ENCODE measurements around the gene TNFRSF8. TPM values are rescaled to one million over a fixed set of nuclear protein-coding genes. Genes with fewer than 3 reads are reported as not detected.

Gene TNFRSF8
- total RNA-seq, 5 donors from 2014 or later (not counting 1 experiment from before 2014, with no cell fraction given) = 0.20 to 0.53 (median 0.33) TPM; not detected in 1

- Histone ChIP-seq H3K36me3 (ENCODE audit: control insufficient read depth in 2 of 2, extremely low read depth in 1 of 2, insufficient read depth in 1 of 2, low read length in 1 of 2) (no peaks in the 10 kb centered on the region), H3K4me3 (ENCODE audit: control insufficient read depth in 1 of 2, extremely low read depth in 1 of 2, low read length in 1 of 2) (no peak overlapping the region), H3K27ac (ENCODE audit: low read length) (peak overlapping the region; percentile 54), H3K27me3 (replicated peaks in 1 of 2; ENCODE audit: control insufficient read depth in 2 of 2, extremely low read depth in 1 of 2, insufficient read depth in 2 of 2, low read length in 1 of 2) (no peaks in the 10 kb centered on the region), H3K4me1 (ENCODE audit: control insufficient read depth in 1 of 2, extremely low read depth in 1 of 2, insufficient read depth in 2 of 2, low read length in 2 of 2) (peaks cover 15 to 61% of the 10 kb centered on the region in 2 experiments), H3K9me3 (no peaks in the 10 kb centered on the region)
- ChIA-PET CTCF (no interaction called here), POLR2A (no interaction called here)
- H3K9me3 Mint-ChIP-seq = no peaks in the 10 kb centered on the region
- no peaks in the 10 kb centered on the region for H3K36me3 Mint-ChIP-seq
- ATAC-seq (replicated peaks in 1 of 4) (no peak), DNase-seq (no peak)
- peaks cover 40 to 46% (median 45%) of the 10 kb centered on the region in 3 donors for H3K4me1 Mint-ChIP-seq
- H3K27ac Mint-ChIP-seq = peak overlapping the region; percentile 84 to 96
- WGBS (ENCODE audit: insufficient coverage) = 66% methylated on average over 16 of the region's 21 CpGs
- peak overlapping the region in 1 of 3 donors; percentile 52 for H3K4me3 Mint-ChIP-seq
- no peaks in the 10 kb centered on the region for H3K27me3 Mint-ChIP-seq
These were observed 80.0 kb downstream of the TNFRSF8 start for GRCh38 chr1:12142891-12143630.

- Mint-ChIP-seq H3K36me3 (no peaks in the 10 kb centered on the region), H3K27me3 (no peaks in the 10 kb centered on the region), H3K4me3 (peak overlapping the region; percentile 15 to 52 (median 41)), H3K27ac (peak overlapping the region; percentile 84 to 96), H3K4me1 (peaks cover 46 to 52% (median 52%) of the 10 kb centered on the region in 3 donors), H3K9me3 (no peaks in the 10 kb centered on the region)
- DNase-seq (peak in 3 of 35 experiments; percentile 43 to 55 (median 45)), ATAC-seq (replicated peaks in 1 of 4) (peak; percentile 55 to 71 (median 69))
- ChIA-PET POLR2A (interaction anchor here in 1 of 2 donors (0.6 kb wide), 1 partner anchor 16 kb away, joined by 3 read pairs; no protein-coding TSS in a partner anchor), CTCF (no interaction called here)
- WGBS (ENCODE audit: insufficient coverage) = 35% methylated on average over 5 of the region's 17 CpGs
- H3K4me3 ChIP-seq (ENCODE audit: control insufficient read depth in 1 of 2, extremely low read depth in 1 of 2, low read length in 1 of 2) = no peak overlapping the region
- no peaks in the 10 kb centered on the region for H3K9me3 ChIP-seq
- H3K27ac ChIP-seq (ENCODE audit: low read length) = peak overlapping the region; percentile 54
- peaks cover 19 to 67% of the 10 kb centered on the region in 2 experiments for H3K4me1 ChIP-seq (ENCODE audit: control insufficient read depth in 1 of 2, extremely low read depth in 1 of 2, insufficient read depth in 2 of 2, low read length in 2 of 2)
- H3K36me3 ChIP-seq (ENCODE audit: control insufficient read depth in 2 of 2, extremely low read depth in 1 of 2, insufficient read depth in 1 of 2, low read length in 1 of 2) = no peaks in the 10 kb centered on the region
- no peaks in the 10 kb centered on the region for H3K27me3 ChIP-seq (replicated peaks in 1 of 2; ENCODE audit: control insufficient read depth in 2 of 2, extremely low read depth in 1 of 2, insufficient read depth in 2 of 2, low read length in 1 of 2)
These were observed 80.6 kb downstream of the TNFRSF8 start for GRCh38 chr1:12143631-12144155.

GRCh38 chr1:12144236-12144635 lies 81.1 kb downstream of the TNFRSF8 start:
- no peak for DNase-seq
- H3K9me3 Mint-ChIP-seq = no peaks in the 10 kb centered on the region
- Histone ChIP-seq H3K4me1 (ENCODE audit: control insufficient read depth in 1 of 2, extremely low read depth in 1 of 2, insufficient read depth in 2 of 2, low read length in 2 of 2) (peaks cover 25 to 73% of the 10 kb centered on the region in 2 experiments), H3K36me3 (ENCODE audit: control insufficient read depth in 2 of 2, extremely low read depth in 1 of 2, insufficient read depth in 1 of 2, low read length in 1 of 2) (no peaks in the 10 kb centered on the region), H3K27me3 (replicated peaks in 1 of 2; ENCODE audit: control insufficient read depth in 2 of 2, extremely low read depth in 1 of 2, insufficient read depth in 2 of 2, low read length in 1 of 2) (no peaks in the 10 kb centered on the region), H3K9me3 (no peaks in the 10 kb centered on the region), H3K4me3 (ENCODE audit: control insufficient read depth in 1 of 2, extremely low read depth in 1 of 2, low read length in 1 of 2) (no peak overlapping the region), H3K27ac (ENCODE audit: low read length) (peak overlapping the region; percentile 54)
- peaks cover 50 to 58% (median 57%) of the 10 kb centered on the region in 3 donors for H3K4me1 Mint-ChIP-seq
- no peak overlapping the region for H3K4me3 Mint-ChIP-seq
- CTCF ChIA-PET = no interaction called here
- no peak for ATAC-seq (replicated peaks in 1 of 4)
- peak overlapping the region; percentile 84 to 96 for H3K27ac Mint-ChIP-seq
- WGBS (ENCODE audit: insufficient coverage) = 100% methylated on average over 5 of the region's 8 CpGs
- POLR2A ChIA-PET = interaction anchor here in 1 of 2 donors (0.6 kb wide), 1 partner anchor 15 kb away, joined by 3 read pairs; no protein-coding TSS in a partner anchor
- H3K36me3 Mint-ChIP-seq = no peaks in the 10 kb centered on the region
- H3K27me3 Mint-ChIP-seq = no peaks in the 10 kb centered on the region

DNA sequence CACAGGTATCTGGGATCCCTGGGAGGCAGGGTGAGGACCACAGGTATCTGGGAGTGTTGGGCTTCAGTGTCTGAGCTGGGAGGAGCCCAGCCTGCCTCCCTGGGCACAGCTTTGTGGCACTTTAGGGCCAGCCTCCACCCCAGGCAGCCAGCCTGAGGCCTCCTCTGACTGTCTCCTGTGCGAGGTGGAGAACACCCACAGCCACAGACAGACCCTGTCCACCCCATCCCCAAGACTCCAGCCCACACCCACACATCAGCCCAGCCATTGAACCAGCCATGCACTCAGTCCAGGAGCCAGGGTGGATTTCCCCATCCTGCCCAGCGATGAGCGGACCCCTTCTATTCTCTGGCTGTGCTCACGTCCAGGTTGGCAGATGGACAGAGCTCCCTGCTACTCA lies 81.9 kb downstream of the TNFRSF8 start:
- H3K27me3 ChIP-seq (replicated peaks in 1 of 2; ENCODE audit: control insufficient read depth in 2 of 2, extremely low read depth in 1 of 2, insufficient read depth in 2 of 2, low read length in 1 of 2) = no peaks in the 10 kb centered on the region
- no peak overlapping the region for H3K27ac ChIP-seq (ENCODE audit: low read length)
- no peak overlapping the region for H3K4me3 ChIP-seq (ENCODE audit: control insufficient read depth in 1 of 2, extremely low read depth in 1 of 2, low read length in 1 of 2)
- H3K4me1 ChIP-seq (ENCODE audit: control insufficient read depth in 1 of 2, extremely low read depth in 1 of 2, insufficient read depth in 2 of 2, low read length in 2 of 2) = peaks cover 32 to 80% of the 10 kb centered on the region in 2 experiments
- no peaks in the 10 kb centered on the region for H3K36me3 Mint-ChIP-seq
- H3K4me1 Mint-ChIP-seq = peaks cover 53 to 64% (median 63%) of the 10 kb centered on the region in 3 donors
- no peaks in the 10 kb centered on the region for H3K27me3 Mint-ChIP-seq
- no peak for DNase-seq
- POLR2A ChIA-PET = interaction anchor here in 1 of 2 donors (0.7 kb wide), 1 partner anchor 19 kb away, joined by 3 read pairs; no protein-coding TSS in a partner anchor
- no peaks in the 10 kb centered on the region for H3K9me3 ChIP-seq
- peak overlapping the region; percentile 66 to 96 for H3K27ac Mint-ChIP-seq
- no peak overlapping the region for H3K4me3 Mint-ChIP-seq
- peaks cover 0 to 3% (median 0%) of the 10 kb centered on the region in 3 donors for H3K9me3 Mint-ChIP-seq
- no peaks in the 10 kb centered on the region for H3K36me3 ChIP-seq (ENCODE audit: control insufficient read depth in 2 of 2, extremely low read depth in 1 of 2, insufficient read depth in 1 of 2, low read length in 1 of 2)
- 91% methylated on average over 4 of the region's 4 CpGs for WGBS (ENCODE audit: insufficient coverage)
- CTCF ChIA-PET = no interaction called here
- no peak for ATAC-seq (replicated peaks in 1 of 4)

- Mint-ChIP-seq H3K27ac (peak overlapping the region; percentile 93 to 96), H3K9me3 (peaks cover 0 to 3% (median 0%) of the 10 kb centered on the region in 3 donors), H3K36me3 (no peaks in the 10 kb centered on the region), H3K27me3 (no peaks in the 10 kb centered on the region), H3K4me3 (peak overlapping the region in 1 of 3 donors; percentile 59), H3K4me1 (peaks cover 61 to 73% (median 71%) of the 10 kb centered on the region in 3 donors)
- Histone ChIP-seq H3K36me3 (ENCODE audit: control insufficient read depth in 2 of 2, extremely low read depth in 1 of 2, insufficient read depth in 1 of 2, low read length in 1 of 2) (no peaks in the 10 kb centered on the region), H3K4me1 (ENCODE audit: control insufficient read depth in 1 of 2, extremely low read depth in 1 of 2, insufficient read depth in 2 of 2, low read length in 2 of 2) (peaks cover 38 to 88% of the 10 kb centered on the region in 2 experiments), H3K27me3 (replicated peaks in 1 of 2; ENCODE audit: control insufficient read depth in 2 of 2, extremely low read depth in 1 of 2, insufficient read depth in 2 of 2, low read length in 1 of 2) (no peaks in the 10 kb centered on the region), H3K27ac (ENCODE audit: low read length) (no peak overlapping the region), H3K9me3 (no peaks in the 10 kb centered on the region), H3K4me3 (ENCODE audit: control insufficient read depth in 1 of 2, extremely low read depth in 1 of 2, low read length in 1 of 2) (no peak overlapping the region)
- 93% methylated on average over 7 of the region's 12 CpGs for WGBS (ENCODE audit: insufficient coverage)
- ChIA-PET CTCF (interaction anchor here (0.5 kb wide), 2 partner anchors 31 to 344 kb away, joined by 3 read pairs; no protein-coding TSS in a partner anchor), POLR2A (interaction anchor here in 1 of 2 donors (0.5 kb wide), 1 partner anchor 32 kb away, joined by 4 read pairs; no protein-coding TSS in a partner anchor)
- DNase-seq (no peak), ATAC-seq (replicated peaks in 1 of 4) (no peak)
These were observed 82.7 kb downstream of the TNFRSF8 start for GRCh38 chr1:12145616-12146342.
